Measurements from ENCODE around the gene NUP210L.
A peak's percentile ranks its signal among the peaks of the same experiment; 100 is the strongest.

NUP210L gene

DNA sequence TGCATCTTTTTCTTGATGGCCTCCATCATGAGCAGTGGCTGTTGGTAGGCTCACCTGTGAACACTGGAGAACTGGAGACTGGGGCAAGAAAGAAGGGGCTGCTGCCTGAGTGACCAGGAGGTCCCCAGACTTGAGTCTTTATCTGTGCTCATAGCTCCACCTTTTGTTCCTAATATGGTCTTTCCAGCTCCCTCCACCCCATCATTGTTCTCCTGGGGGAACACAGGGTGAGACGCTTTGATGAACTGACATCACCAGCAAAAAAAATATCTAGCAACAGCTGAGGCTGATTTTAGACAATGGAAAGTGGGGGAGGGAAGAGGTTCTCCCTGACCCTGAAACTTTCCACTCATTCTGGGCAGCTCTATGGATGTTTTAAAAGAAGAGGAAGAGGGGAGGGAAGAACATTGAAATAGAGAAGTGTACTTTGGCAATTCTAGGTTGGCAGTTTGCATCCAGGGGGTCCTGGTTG lies 37.2 kb upstream of the NUP210L start, which contains the start of gene TPM3:
TSS of gene TPM3 (minus strand) at position 111 of the 472 bp plus-strand sequence. CDS start at position 29, 82 bp downstream.
- Mint-ChIP-seq H3K36me3 (ENCODE audit: low read depth) (no peaks in the 10 kb centered on the region), H3K4me1 (peaks cover 36% of the 10 kb centered on the region), H3K9me3 (no peaks in the 10 kb centered on the region), H3K27me3 (ENCODE audit: low read depth, poor library complexity) (peaks cover 49% of the 10 kb centered on the region), H3K4me3 (no peak within 1 kb of the TSS), H3K27ac (no peak within 1 kb of the TSS)
- TF ChIP-seq, protein P1, sequence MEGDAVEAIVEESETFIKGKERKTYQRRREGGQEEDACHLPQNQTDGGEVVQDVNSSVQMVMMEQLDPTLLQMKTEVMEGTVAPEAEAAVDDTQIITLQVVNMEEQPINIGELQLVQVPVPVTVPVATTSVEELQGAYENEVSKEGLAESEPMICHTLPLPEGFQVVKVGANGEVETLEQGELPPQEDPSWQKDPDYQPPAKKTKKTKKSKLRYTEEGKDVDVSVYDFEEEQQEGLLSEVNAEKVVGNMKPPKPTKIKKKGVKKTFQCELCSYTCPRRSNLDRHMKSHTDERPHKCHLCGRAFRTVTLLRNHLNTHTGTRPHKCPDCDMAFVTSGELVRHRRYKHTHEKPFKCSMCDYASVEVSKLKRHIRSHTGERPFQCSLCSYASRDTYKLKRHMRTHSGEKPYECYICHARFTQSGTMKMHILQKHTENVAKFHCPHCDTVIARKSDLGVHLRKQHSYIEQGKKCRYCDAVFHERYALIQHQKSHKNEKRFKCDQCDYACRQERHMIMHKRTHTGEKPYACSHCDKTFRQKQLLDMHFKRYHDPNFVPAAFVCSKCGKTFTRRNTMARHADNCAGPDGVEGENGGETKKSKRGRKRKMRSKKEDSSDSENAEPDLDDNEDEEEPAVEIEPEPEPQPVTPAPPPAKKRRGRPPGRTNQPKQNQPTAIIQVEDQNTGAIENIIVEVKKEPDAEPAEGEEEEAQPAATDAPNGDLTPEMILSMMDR (IDR thresholded peaks at IDR 0.05), result no peak
- DNase-seq, result no peak

DNA sequence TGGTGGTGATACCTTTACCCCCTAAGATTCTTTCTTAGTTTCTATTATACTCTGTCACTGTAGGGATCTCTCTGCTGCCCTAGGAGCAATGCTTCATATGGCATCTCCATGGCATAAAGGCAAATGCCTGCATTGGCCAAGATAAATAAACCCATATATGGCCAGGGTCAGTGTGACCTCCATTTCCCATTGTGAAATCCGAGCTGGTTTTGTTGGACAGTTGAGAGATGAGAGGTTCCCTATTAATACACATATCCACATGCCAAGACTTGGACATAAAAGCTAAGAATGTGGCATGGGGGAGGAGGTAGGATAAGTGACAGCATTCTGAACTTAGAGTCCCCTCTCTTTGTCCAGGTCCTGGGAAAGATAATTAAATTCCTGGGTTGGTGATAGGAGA lies 35.7 kb upstream of the NUP210L start:
- Mint-ChIP-seq H3K36me3 (ENCODE audit: low read depth) (no peaks in the 10 kb centered on the region), H3K4me3 (no peak overlapping the region), H3K9me3 (no peaks in the 10 kb centered on the region), H3K27ac (no peak overlapping the region), H3K4me1 (peaks cover 41% of the 10 kb centered on the region), H3K27me3 (ENCODE audit: low read depth, poor library complexity) (peaks cover 50% of the 10 kb centered on the region)
- TF ChIP-seq, protein P1 (IDR thresholded peaks at IDR 0.05), result no peak
- no peak for DNase-seq

DNA sequence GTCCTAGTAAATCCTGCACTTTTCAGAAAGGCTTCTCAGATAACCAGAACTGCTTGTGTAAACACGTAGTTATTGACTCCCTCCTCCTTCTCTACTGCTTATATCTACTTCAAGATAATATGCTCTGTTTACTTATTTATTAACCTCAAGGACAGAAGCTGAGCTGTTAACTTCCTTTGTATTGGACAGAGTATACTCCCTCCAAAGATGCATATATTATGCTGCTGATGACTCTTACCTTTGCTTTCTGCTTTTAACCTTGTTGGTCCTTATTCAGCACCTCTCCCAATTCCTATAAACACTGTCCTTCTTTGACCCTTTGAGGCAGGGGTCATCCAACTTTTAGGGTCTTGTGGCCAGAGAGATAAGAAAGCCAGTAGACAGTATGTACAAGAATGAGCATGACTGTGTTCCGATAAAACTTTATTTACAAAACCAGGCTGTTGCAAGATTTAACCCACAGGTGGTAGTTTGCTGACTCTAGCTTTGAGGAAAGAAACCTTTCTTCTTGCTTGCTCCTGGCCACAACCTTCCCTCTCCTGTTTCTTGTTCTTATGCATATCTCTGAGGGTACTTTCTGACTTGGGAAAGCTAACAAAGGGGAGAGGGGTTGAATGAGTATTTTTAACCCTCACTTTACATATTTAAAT lies 32.1 kb upstream of the NUP210L start:
- Mint-ChIP-seq H3K4me1 (peaks cover 35% of the 10 kb centered on the region), H3K9me3 (no peaks in the 10 kb centered on the region), H3K36me3 (ENCODE audit: low read depth) (no peaks in the 10 kb centered on the region), H3K27me3 (ENCODE audit: low read depth, poor library complexity) (peaks cover 33% of the 10 kb centered on the region), H3K4me3 (no peak overlapping the region), H3K27ac (no peak overlapping the region)
- TF ChIP-seq, protein P1 (IDR thresholded peaks at IDR 0.05), result no peak
- DNase-seq, result no peak

DNA sequence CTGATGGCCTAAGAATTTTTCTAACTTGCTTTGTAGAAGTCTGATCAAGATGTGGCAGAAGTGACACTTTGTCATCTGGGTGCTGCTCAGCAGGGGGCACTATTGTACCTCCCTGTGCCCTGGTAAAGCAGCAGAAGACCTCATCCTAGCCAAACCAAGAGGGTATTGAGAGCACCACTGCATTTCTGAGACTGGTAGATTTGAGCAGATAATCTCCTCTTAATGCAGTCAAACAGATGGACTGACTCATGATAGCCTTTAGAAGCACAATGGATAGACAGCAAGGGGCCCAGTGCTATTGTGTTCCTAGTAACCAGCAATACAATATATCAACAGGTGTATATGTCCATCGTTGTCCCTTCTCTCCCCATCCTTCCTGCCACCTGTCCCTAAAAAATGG lies 31.3 kb upstream of the NUP210L start:
- Mint-ChIP-seq H3K27ac (no peak overlapping the region), H3K27me3 (ENCODE audit: low read depth, poor library complexity) (peaks cover 25% of the 10 kb centered on the region), H3K36me3 (ENCODE audit: low read depth) (no peaks in the 10 kb centered on the region), H3K4me1 (peaks cover 37% of the 10 kb centered on the region), H3K9me3 (no peaks in the 10 kb centered on the region), H3K4me3 (no peak overlapping the region)
- TF ChIP-seq, protein P1 (IDR thresholded peaks at IDR 0.05), result peak; percentile 69
- DNase-seq, result peak; percentile 68

DNA sequence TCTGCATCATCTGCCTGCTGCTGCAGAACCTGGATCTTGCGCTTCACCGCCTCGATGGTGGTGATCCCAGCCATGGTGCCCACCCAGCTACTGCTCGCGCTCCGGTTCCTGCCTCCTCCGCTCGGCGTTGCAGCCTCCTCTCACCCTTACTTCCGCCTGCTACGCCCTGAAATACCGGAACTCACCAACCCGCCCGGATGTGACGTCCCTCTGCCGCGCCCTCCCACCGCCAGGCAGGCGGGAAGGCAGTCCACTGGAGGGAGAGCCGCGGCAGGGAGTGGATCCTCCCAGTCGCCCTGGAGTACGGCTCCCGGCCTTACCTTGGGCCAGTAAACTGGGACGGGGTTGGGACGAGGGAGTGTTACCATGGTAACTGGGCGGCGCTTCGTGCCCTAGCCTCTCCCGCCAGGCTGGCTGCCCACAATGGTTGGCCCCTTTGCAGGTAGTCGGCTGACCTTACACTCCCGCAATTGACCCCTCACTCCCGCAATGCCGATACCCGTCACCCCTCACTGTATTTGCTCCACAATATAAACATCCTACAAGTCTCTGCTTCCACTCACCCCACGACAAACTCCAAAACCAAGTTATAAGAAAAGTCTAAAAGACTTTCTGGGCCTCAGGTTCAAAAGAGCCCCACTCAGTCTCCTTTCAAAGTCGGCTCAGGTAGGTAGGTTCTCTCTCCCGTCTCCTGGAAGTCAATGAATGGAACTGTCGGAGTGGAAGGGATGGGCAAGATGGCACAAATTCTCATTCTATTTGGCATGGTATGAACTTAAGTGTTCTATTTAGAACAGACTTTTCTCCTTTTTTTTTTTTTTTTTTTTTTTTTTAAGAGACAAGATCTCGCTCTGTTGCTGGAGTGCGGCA lies 28.4 kb upstream of the NUP210L start:
- DNase-seq, result peak; percentile 96
- Mint-ChIP-seq H3K36me3 (ENCODE audit: low read depth) (peaks cover 7% of the 10 kb centered on the region), H3K9me3 (no peaks in the 10 kb centered on the region), H3K4me1 (peaks cover 66% of the 10 kb centered on the region), H3K27ac (peak overlapping the region; percentile 94), H3K27me3 (ENCODE audit: low read depth, poor library complexity) (peaks cover 12% of the 10 kb centered on the region), H3K4me3 (peak overlapping the region; percentile 100)
- TF ChIP-seq, protein P1 (IDR thresholded peaks at IDR 0.05), result no peak
